Mucosa of stomach (tissue), 1 donor: ENCODE data around the gene ATOH8.

ENCODE experiments used
- H3K27me3 ChIP-seq: one replicate; pipeline ENCODE4 v1.7.0; 2013; ENCODE audit warnings: mild to moderate bottlenecking, low read length; ENCODE audit not compliant: control insufficient read depth, insufficient read depth
- H3K36me3 ChIP-seq: one replicate; pipeline ENCODE4 v1.7.0; 2013; ENCODE audit warnings: low read length; ENCODE audit not compliant: control insufficient read depth, insufficient read depth
- H3K4me1 ChIP-seq: one replicate; pipeline ENCODE4 v1.7.0; 2013; ENCODE audit warnings: mild to moderate bottlenecking, low read length; ENCODE audit not compliant: control insufficient read depth, insufficient read depth
- H3K4me3 ChIP-seq: one replicate; pipeline ENCODE4 v1.7.0; 2013; ENCODE audit warnings: low read length
- H3K9ac ChIP-seq: one replicate; pipeline ENCODE4 v1.7.0; 2013; ENCODE audit warnings: mild to moderate bottlenecking, low read length, moderate library complexity
- H3K9me3 ChIP-seq: one replicate; pipeline ENCODE4 v1.7.0; 2013; ENCODE audit warnings: mild to moderate bottlenecking, low read length, moderate library complexity; ENCODE audit not compliant: control insufficient read depth
- donor health status: Pancreatic carcinoma.

Gene ATOH8

DNA sequence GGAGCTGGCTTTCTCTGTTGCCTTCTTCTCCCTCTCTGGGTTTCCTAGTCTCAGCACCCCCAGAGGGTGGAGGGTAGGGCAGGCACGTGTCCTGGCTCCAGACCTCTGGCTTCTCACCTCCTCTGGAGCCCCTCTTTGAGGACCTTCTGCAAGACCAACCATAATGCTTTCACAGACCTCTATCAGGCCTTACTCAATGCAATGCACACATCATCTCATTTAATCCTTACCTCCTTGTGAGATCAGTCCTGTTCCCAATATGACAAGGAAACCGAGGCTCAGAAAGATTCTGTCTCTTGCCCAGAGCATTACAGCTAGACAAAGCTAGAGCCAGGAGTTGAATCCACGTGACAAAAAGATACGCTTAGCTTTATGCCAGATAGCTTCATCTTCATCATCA, 8.2 kb downstream of the ATOH8 start:
- Histone ChIP-seq H3K36me3 (no peaks in the 10 kb centered on the region), H3K27me3 (no peaks in the 10 kb centered on the region), H3K4me3 (no peak overlapping the region), H3K4me1 (peaks cover 26% of the 10 kb centered on the region), H3K9ac (no peak overlapping the region), H3K9me3 (no peaks in the 10 kb centered on the region)

DNA sequence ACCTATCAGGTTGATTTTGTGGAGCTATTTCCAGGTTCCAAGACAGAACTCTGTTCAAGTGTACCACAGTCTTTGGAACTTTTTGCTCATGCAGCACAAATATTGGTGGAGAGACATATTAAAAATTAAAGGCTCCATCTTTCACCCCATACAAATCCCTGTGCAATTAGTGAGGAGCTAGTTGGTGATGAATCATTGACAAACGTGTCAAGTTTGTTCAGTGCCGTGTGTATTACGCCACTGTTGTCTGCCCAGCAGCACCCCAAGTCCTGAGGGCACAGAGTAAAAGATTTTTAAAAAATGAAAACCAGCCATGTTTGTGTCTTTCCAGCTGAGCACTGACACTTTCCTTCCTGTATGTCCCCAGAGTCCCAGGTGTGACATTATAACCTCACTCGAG, 9.3 kb downstream of the ATOH8 start:
- no peaks in the 10 kb centered on the region for H3K9me3 ChIP-seq
- peaks cover 20% of the 10 kb centered on the region for H3K4me1 ChIP-seq
- no peaks in the 10 kb centered on the region for H3K36me3 ChIP-seq
- H3K9ac ChIP-seq: no peak overlapping the region
- H3K4me3 ChIP-seq: no peak overlapping the region
- H3K27me3 ChIP-seq: no peaks in the 10 kb centered on the region

DNA sequence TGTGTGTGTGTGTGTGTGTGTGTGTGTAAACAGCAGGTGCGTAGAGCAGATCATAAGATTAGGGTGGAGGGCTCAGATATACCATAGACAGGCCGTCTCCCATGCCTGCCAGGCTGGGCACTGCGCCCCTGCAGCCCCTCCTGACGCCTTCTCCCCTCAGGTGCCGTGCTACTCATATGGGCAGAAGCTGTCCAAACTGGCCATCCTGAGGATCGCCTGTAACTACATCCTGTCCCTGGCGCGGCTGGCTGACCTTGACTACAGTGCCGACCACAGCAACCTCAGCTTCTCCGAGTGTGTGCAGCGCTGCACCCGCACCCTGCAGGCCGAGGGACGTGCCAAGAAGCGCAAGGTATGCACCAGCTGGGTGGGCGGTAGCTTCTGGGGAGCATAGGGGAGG, 10.0 kb downstream of the ATOH8 start:
- no peak overlapping the region for H3K4me3 ChIP-seq
- H3K4me1 ChIP-seq: peaks cover 19% of the 10 kb centered on the region
- no peak overlapping the region for H3K9ac ChIP-seq
- no peaks in the 10 kb centered on the region for H3K27me3 ChIP-seq
- H3K36me3 ChIP-seq: no peaks in the 10 kb centered on the region
- H3K9me3 ChIP-seq: no peaks in the 10 kb centered on the region

DNA sequence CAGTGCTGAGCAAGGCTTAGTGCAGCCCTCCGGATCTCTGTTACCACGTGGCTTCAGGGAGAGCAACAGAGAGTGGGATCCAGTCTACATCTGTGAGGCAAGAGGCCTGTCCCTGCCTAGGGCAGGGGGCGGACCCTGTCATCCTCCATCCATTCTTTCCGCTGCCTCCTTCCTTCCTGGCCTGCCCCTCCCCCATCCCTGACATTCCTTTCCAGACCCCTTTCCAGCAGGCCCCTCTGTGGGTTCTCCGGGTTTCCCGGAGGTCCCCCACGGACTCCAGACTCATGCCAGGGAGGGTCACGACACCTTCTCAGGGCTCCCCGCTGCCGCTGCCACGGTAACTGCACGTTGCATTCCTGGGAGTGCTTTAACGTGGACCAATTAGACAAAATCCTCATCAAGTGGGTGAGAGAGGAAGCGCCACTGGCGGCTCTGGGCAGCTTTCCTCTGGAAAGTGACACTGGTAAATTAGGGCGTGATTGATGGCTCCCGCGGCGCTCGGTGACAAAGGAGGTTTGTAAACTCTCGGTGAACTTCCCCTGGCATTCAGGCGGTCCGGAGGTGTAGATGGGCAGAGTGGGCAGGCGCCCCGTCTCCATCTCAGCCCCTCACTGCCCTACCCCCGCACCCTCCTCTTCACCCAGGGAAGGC, 11.4 kb downstream of the ATOH8 start:
- Histone ChIP-seq H3K27me3 (no peaks in the 10 kb centered on the region), H3K4me1 (peaks cover 27% of the 10 kb centered on the region), H3K9me3 (no peaks in the 10 kb centered on the region), H3K4me3 (no peak overlapping the region), H3K9ac (no peak overlapping the region), H3K36me3 (no peaks in the 10 kb centered on the region)

DNA sequence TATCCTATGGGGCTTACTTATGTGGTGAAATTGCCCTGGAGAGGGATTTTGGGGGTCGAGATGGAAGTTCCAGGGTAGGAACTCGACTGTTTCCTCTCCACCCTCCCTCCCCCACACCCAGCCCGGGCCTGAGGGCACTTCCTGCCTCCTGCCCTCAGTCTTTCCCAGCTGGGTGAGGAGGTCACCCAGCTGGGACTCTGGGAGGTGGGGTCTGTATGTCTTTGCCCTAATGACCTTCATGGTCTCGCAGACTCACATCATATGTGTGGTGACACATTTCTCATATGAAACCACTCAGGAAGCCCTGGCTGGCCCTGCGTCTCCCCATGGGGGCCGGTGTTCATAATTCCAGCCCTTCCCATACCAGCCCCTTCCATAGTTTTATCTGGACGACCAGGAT, 12.4 kb downstream of the ATOH8 start:
- no peaks in the 10 kb centered on the region for H3K9me3 ChIP-seq
- H3K36me3 ChIP-seq: no peaks in the 10 kb centered on the region
- no peaks in the 10 kb centered on the region for H3K27me3 ChIP-seq
- no peak overlapping the region for H3K4me3 ChIP-seq
- peaks cover 30% of the 10 kb centered on the region for H3K4me1 ChIP-seq
- no peak overlapping the region for H3K9ac ChIP-seq

DNA sequence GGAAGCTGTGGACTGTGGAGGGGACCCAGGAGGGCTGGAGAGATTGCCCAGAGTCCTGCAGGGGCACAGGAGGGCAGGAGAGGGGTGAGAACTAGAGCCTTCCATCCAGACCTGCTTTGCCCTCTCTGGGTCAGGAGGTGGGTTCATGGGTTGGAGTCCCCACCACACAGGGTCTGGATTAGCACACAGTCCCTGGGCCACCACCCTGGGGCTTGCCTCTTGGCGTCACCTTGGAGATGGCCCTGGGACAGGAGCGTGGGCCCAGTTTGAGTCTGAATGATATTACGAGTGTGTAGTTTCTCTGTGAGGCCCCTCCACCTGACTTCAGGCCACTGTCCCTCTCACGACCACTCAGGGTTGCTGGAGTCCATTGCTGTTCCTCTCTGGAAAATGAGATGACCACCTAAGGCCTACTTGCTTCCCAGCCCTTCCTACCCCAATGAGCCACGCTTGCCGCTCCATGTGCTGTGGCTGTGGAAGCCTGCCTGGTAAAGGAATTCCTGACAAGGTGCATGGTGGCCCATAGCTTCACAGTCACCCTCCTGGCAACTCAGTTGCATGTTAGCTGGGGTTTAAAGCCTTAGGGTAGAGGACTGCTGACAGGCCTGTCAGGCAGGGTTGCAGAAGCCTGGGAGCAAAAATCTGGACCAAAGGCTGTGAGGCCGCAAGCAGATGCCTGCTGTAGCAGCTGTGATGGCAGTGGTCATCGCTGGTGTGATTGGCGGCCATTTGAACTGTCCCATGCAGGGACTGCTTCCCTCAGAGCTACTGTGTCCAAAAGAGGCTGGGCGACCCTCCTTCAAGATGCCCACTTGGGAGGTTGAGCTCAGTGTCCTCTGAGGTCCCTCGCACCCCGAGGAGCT, 14.2 kb downstream of the ATOH8 start:
- Histone ChIP-seq H3K9ac (no peak overlapping the region), H3K4me1 (peaks cover 42% of the 10 kb centered on the region), H3K4me3 (no peak overlapping the region), H3K36me3 (no peaks in the 10 kb centered on the region), H3K9me3 (no peaks in the 10 kb centered on the region), H3K27me3 (no peaks in the 10 kb centered on the region)

DNA sequence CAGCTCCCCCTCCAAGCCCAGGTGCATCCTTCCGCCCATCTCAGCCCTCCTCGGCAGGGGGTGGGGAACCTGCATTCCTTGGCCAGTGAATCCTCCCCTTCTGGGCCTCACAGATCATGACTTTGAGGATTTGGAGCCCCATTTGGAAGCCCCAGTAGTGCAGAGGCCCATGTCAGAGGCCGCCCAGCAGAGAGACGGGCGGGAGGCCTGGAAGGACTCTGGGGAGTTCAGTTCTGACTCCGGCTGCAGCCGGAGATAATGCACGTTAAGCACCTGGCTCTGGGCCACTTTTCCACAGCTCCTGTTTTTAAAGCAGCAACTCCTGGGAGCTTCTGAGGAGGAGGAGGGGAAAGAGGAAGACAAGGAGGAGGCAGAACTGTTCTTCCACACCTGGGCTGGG, 14.9 kb downstream of the ATOH8 start:
- H3K9me3 ChIP-seq: no peaks in the 10 kb centered on the region
- H3K4me3 ChIP-seq: no peak overlapping the region
- H3K9ac ChIP-seq: no peak overlapping the region
- H3K36me3 ChIP-seq: no peaks in the 10 kb centered on the region
- peaks cover 49% of the 10 kb centered on the region for H3K4me1 ChIP-seq
- H3K27me3 ChIP-seq: no peaks in the 10 kb centered on the region

DNA sequence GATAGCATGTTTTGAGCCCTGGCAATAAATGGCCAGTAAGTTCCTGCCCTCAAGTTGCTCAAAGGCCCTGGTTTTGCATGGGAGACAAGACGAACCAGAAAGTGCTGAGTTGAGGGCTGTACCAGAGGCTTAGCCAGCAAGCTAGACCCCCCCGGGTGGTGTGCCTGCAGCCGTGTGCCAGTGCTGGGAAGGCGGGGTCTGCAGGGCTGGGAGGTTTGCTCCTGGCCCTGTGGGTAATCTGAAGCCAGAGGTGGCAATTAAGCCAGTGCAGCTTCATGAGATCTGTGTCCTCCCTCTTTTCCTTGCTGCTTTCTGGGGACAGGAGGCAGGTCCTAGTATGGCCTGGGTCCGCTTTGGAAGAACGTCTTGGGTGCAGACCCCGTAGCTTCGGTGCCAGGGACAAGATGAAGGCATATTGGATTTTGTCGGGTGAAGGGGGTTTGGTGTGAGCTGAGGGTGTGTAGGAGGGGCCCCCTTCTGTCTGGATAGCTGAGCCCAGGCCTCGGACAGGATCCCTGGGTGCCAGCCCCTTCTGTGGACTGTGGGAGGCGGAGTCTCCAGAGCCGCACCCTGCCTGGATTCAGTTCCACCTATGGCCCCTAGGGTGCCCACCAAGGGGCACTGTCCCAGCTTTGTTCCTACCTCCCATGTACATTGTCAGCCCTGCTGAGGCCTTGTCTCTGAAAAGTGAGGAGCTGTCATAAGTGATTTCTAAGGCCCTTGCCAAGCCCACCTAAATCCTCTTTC, 15.6 kb downstream of the ATOH8 start:
- H3K4me3 ChIP-seq: no peak overlapping the region
- no peaks in the 10 kb centered on the region for H3K27me3 ChIP-seq
- no peaks in the 10 kb centered on the region for H3K36me3 ChIP-seq
- no peaks in the 10 kb centered on the region for H3K9me3 ChIP-seq
- no peak overlapping the region for H3K9ac ChIP-seq
- peaks cover 50% of the 10 kb centered on the region for H3K4me1 ChIP-seq

DNA sequence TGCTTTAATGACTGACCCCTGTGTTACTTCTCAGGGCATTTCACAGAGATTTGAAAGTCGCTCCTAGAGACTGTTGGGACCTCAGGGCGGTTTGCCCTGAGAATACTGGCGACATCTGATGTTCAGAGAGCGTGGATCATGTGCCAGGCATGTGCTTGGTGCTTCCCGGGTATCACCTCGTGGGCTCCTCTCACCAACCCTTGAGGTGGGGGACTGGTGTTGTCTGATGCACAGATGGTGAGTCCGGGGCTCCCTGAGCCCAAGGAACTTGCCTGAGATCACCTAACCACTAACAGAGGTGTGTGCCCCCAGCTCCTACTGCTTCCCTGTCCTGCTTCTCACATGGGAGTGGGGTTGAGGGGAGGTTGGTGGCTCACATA, 16.2 kb downstream of the ATOH8 start:
- H3K9me3 ChIP-seq: no peaks in the 10 kb centered on the region
- no peak overlapping the region for H3K9ac ChIP-seq
- peaks cover 50% of the 10 kb centered on the region for H3K4me1 ChIP-seq
- H3K4me3 ChIP-seq: no peak overlapping the region
- no peaks in the 10 kb centered on the region for H3K27me3 ChIP-seq
- no peaks in the 10 kb centered on the region for H3K36me3 ChIP-seq

DNA sequence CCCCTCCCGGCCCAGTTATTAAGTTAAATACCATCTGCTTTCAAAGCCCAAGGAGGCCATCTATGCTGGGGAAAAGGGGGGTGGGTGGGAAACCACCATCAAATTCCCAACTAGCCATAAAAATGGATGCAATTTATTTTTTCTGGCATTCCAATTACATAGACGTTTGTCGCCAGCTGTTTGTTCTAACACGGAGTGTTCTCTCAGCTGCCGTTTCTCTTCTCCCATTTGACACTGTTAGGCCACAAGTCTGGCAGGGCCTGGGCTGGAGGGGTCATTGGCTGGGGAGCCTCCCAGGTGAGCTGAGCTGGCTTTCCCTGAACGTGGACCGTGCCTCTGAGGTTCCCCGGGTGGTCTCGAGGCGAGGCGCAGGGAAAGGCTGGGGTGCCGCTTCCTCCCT, 16.6 kb downstream of the ATOH8 start:
- Histone ChIP-seq H3K36me3 (no peaks in the 10 kb centered on the region), H3K9me3 (no peaks in the 10 kb centered on the region), H3K4me1 (peaks cover 50% of the 10 kb centered on the region), H3K27me3 (no peaks in the 10 kb centered on the region), H3K4me3 (no peak overlapping the region), H3K9ac (no peak overlapping the region)

DNA sequence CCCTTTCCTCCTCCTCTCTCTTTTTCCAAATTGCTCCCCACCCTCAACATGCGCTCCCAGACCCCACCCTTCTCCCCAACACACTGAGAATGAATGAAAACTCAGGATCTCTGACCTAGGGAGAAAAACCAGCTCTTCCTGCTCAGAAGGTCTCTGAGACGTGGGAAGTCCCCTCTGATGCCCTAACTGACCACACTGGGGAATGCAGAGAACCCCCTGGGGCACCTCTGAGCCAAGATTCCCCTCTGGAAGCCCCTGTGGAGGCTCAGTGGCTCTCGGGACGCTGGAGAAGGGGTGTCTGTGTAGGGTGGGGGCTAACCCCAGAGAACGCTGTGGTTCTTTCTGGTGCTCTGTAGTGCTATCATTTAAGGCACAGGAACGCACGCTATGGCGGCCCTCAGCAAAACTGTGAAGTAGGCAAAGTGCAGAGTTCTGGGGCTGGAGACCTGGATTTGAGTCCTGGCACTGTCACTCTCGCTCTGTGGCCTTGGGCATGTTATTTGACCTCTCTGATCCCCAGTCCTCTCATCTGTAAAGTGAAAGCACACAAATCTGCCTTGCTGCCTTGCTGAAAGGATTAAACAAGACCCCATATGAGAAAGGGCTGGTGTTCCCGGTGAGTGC, 17.1 kb downstream of the ATOH8 start:
- Histone ChIP-seq H3K9ac (no peak overlapping the region), H3K36me3 (no peaks in the 10 kb centered on the region), H3K9me3 (no peaks in the 10 kb centered on the region), H3K27me3 (no peaks in the 10 kb centered on the region), H3K4me1 (peaks cover 50% of the 10 kb centered on the region), H3K4me3 (no peak overlapping the region)

DNA sequence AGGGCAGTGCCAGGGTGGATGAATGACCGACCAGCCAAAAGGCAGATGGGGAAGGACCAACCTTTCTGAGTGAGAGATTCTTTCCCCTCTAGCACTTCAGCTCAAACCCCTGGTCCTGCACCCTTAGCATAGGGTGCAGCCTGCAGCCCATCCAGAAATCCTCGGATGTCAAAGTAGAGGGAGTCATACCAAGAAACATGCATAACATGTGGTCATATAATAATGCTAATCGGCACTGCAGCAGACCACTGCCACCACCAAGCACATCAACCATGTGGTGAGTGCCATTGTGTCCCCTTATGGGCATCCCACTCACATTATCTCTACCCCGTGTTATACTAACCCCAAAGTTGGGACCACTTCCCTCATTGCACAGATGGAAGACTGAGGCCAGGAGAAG, 17.7 kb downstream of the ATOH8 start:
- no peaks in the 10 kb centered on the region for H3K27me3 ChIP-seq
- no peak overlapping the region for H3K4me3 ChIP-seq
- H3K9me3 ChIP-seq: no peaks in the 10 kb centered on the region
- H3K4me1 ChIP-seq: peaks cover 50% of the 10 kb centered on the region
- no peaks in the 10 kb centered on the region for H3K36me3 ChIP-seq
- no peak overlapping the region for H3K9ac ChIP-seq
